Neural cell (in vitro differentiated cells): ENCODE measurements around the gene DST.

Source experiments
- CTCF ChIP-seq: fragments of 450-650 bp; IDR thresholded peaks from 2 replicates; pipeline ENCODE4 v1.5.1; 2014; ENCODE audit warnings: antibody characterized with exemption, mild to moderate bottlenecking, moderate library complexity; ENCODE audit not compliant: poor library complexity, severe bottlenecking
- EP300 ChIP-seq: fragments of 450-650 bp; conservative IDR thresholded peaks from 2 replicates; pipeline ENCODE4 v1.6.1; 2014; ENCODE audit warnings: antibody characterized with exemption, mild to moderate bottlenecking, moderate library complexity; ENCODE audit not compliant: poor library complexity, severe bottlenecking
- MXI1 ChIP-seq: fragments of 450-650 bp; conservative IDR thresholded peaks from 2 replicates; pipeline ENCODE4 v1.6.1; 2014; ENCODE audit warnings: antibody characterized with exemption, mild to moderate bottlenecking; ENCODE audit not compliant: poor library complexity, severe bottlenecking
- POLR2AphosphoS5 ChIP-seq: IDR thresholded peaks from 2 replicates; pipeline ENCODE4 v1.6.1; 2012
- REST ChIP-seq: IDR thresholded peaks from 2 replicates; pipeline ENCODE4 v1.6.1; 2012; ENCODE audit warnings: borderline replicate concordance
- SMC3 ChIP-seq: fragments of 450-650 bp; conservative IDR thresholded peaks from 2 replicates; pipeline ENCODE4 v1.6.1; 2014; ENCODE audit warnings: antibody characterized with exemption, mild to moderate bottlenecking, moderate library complexity; ENCODE audit not compliant: poor library complexity
- TAF1 ChIP-seq: IDR thresholded peaks from 2 replicates; pipeline ENCODE4 v1.6.1; 2012; ENCODE audit warnings: low read depth

- no peak for TF ChIP-seq POLR2AphosphoS5
- no peak for TF ChIP-seq CTCF
- no peak for TF ChIP-seq REST
- TF ChIP-seq EP300 = no peak
- no peak for TF ChIP-seq TAF1
- no peak for TF ChIP-seq SMC3
- no peak for TF ChIP-seq MXI1
Observed at GRCh38 chr6:56682635-56683034, 39.9 kb upstream of the DST start.
